HG03558 (cell line): ENCODE results near the gene ACAP1.

Experiments
- ATAC-seq: cut with Tn5 transposase; IDR thresholded peaks from one replicate; pipeline ENCODE4 v1.9.1; 2021; ENCODE audit warnings: moderate number of reproducible peaks; ENCODE audit not compliant: unreplicated experiment; ENCODE audit errors: extremely low read depth

Gene ACAP1

DNA sequence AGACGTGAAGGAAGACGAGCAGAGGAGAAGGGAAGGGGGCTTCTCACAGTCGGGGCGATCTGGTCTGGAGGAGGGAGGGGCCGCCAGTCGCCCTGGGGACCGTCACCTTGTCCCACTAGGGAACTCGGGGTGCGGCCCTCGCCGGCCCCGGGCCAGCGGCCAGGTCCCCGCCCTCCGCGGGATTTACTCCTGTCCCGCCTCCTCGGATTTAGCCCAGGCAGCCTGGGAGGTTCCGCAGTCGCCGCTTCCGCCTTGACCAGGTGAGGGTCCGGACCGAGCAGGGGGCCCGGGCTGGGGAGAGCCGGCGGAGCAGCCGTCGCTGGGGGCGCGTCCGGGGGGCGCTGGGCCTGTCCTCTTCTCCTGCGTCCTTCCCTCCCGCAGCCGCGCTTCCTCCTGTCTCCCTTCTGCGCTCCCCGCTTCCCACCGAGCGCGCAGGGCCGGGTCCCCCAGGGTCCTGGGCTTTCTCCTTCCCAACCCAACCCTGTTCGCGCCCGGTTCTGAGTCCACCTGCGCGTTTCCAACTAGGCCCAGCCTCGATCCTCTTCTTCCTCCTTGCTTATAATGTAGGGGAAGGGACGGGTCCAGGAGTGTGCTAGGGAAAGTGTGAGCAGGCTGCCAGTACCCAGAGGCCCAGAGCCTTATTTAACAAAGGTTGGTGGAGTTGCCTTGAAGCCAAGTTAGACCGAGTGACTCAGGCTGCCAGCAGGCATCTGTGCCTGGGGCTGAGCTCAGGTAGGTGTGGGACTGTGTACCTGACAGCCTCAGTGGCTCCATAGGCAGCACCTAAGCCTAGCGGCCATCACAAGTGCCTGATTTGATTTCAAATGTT, 44.7 kb downstream of the ACAP1 start, which contains the start of gene TNK1:
TSS of gene TNK1 (plus strand) at position 235 of the 829 bp plus-strand sequence. CDS start 1,838 bp downstream, outside the sequence.
- ATAC-seq: no peak

DNA sequence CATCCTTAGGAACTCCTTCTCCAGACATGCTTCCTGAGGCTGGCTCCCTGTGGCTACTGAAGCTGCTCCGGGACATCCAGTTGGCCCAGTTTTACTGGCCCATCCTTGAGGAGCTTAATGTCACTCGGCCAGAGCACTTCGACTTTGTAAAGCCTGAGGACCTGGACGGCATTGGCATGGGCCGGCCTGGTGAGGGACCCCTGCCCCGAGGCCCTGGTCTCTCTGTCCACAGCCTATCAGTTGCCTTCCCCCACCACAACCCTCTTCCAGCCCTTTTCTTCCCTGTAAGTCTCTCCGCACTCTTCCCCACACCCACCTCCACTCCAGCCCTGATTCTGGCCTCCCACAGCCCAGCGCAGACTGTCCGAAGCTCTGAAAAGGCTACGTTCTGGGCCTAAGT, 46.6 kb downstream of the ACAP1 start:
- no peak for ATAC-seq

DNA sequence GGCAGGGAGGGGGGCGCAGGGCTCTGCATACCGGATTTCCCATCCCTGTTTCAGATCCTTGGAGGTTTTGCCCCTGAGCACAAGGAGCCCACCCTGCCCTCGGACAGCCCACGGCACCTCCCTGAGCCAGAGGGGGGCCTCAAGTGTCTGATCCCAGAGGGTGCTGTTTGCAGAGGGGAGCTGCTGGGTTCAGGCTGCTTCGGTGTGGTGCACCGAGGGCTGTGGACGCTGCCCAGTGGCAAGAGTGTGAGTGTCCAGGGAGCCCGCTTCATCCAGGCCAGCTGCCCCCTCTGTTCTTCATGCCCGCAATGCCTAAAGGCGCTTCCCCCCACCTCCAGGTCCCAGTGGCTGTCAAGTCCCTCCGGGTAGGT, 47.0 kb downstream of the ACAP1 start:
- ATAC-seq: no peak

DNA sequence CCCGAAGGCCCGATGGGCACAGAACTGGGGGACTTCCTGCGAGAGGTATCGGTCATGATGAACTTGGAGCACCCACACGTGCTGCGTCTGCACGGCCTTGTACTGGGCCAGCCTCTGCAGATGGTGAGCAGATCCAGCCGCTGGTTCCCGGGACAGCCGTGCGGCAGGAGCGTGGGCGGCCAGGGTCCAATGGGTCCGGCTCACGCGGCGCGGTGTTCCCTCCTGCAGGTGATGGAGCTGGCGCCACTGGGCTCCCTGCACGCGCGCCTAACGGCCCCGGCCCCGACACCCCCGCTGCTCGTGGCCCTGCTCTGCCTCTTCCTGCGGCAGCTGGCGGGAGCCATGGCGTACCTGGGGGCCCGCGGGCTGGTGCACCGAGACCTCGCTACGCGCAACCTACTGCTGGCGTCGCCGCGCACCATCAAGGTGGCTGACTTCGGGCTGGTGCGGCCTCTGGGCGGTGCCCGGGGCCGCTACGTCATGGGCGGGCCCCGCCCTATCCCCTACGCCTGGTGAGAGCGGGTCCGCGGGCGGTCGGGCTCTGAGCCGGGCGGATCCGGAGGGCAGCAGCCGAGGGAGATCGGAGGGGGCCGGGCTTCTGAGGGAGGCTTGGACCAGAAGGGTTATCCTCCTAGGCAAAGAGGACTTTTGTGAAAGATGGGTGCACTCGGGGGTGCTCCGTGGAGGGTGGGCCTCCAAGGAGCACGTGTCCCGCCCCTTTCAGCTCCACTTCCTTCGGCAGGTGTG, 47.6 kb downstream of the ACAP1 start:
- no peak for ATAC-seq

DNA sequence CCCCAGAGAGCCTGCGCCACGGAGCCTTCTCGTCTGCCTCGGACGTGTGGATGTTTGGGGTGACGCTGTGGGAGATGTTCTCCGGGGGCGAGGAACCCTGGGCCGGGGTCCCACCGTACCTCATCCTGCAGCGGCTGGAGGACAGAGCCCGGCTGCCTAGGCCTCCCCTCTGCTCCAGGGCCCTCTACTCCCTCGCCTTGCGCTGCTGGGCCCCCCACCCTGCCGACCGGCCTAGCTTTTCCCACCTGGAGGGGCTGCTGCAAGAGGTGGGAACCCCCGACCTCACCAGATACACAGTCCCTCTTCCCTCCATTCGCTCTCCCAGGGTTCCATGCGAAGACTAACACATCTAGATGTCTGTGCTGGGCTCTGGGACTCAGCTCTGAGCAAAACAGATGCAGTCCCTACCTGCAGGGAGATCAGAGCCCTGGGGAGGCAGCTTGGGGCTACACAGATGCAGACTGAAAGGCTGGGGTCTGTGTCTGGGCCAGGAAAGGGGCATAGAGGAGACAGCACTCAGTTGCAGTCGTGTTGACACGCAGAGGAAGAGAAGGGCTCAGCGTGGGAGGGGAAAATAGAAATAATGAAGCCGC, 48.3 kb downstream of the ACAP1 start:
- ATAC-seq: no peak

DNA sequence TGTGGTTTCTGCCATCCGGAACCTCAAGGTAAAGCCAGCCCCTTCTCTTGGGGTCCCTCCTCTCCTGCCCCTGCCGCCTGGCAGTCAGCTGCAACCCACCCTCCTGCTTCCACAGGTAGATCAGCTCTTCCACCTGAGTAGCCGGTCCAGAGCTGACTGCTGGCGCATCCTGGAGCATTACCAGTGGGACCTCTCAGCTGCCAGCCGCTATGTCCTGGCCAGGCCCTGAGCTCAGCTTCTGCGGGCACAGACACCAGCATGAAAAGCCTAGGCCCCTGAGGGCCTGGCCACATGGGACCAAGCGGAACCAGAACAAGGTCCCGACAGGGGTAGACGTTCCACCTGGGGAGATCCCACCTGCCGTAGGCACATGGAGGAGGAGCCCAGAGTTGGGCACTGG, 52.5 kb downstream of the ACAP1 start:
- no peak for ATAC-seq

DNA sequence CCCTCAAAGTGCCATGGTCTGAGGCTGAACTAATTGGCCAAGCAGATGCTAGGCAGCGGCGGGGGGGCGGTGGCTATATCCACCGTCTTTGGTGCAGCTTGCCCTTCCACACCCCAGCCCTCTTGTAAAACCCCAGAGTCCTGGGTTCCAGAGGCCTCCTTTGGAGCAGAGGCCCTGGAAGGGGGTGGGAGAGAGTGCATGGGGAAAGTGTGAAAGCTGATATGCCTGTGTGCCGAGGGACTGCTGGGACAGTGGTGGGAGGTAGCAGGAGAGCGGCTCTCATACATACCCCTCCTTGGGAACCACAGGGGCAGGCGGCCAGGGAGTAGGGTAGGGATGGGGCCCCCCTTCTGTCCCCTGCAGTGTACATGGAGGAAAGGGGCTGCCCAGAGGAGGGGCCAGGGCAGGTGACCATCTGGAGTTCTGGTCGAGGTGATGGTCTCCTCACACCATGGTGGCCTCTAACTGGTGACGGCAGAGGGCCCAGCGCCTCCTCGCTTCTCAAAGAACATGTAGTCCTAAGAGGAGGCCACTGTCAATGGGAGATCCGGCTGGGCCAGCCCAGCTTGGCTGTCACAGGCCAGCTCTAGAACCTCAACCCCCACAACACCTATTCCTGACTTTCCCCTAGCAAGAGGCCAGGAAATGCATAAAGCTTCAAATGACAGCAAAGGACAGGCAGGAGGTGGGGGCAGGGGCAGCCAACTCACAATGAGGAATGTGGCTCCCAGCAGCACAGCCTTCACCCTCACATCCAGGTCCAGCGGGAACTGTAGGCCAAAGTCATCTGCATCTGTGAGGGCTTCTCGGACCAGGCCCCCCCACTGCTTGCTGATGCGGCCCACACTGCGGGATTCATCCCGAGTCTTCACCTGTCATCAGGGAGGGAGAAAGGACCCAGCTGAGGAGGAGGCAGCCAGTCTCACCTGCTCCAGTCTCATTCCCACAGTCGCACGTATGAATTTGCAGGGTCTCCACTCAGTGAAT, 53.9 kb downstream of the ACAP1 start:
- ATAC-seq: no peak

DNA sequence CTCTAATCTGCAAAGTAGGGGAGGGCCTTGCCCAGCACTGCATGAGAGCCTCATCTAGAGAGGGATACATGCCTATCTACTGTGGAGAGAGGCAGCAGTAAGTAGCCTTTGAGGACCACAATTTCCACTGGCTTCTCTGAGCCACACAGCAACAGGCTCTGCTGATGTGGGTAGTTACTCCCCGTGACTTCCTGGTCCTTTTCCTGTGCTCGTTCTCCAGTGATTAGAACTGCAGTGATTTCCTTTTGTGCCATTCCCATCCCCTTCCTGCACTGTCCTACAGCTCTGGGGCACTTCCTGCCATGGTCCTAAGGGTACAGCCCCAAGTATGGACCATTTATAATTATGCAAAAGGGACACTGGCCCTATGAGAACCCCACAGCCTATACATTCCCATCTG, 55.0 kb downstream of the ACAP1 start:
- no peak for ATAC-seq

DNA sequence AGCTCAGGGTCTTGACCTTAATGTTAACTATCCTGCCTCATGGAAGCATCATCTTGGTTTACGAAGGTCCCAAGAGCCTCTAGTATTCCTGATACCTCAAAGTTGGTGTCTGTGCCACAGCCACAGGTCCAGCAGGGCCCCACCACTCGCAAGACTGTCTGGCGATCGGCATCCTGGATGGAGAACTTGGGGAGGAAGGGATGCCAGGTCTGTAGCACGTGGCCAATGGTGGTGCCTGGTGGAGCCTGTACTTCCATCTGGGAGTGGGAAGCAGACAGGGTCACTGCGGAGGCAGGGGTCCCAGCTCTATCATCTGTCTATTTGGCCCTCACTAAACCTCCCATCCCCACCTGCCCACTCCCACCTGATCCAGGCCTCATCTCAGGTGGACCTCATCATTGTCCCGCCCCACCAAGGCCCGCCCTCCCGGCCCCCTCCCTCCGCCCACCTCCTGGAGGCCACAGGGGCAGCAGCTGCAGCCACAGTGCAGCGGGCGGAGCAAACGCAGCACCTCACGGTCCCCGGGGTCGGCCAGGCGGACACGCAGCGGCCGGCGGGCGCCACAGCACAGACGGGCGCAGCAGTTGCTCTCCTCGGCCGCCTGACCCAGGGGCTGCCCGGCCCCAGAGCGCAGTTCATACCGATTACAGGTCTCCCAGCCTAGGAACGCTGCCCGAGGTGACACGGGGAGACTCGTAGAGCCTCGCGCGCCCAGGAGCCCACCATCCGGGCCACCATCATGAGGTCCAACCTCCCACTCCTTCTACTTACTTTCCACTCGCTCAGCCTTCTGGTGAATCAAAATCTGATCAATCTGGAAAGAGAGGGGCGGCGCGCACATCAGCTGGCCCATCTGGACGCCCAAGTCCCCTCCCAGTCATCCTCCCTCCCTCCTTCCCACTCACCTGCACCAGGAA, 56.6 kb downstream of the ACAP1 start:
- no peak for ATAC-seq

DNA sequence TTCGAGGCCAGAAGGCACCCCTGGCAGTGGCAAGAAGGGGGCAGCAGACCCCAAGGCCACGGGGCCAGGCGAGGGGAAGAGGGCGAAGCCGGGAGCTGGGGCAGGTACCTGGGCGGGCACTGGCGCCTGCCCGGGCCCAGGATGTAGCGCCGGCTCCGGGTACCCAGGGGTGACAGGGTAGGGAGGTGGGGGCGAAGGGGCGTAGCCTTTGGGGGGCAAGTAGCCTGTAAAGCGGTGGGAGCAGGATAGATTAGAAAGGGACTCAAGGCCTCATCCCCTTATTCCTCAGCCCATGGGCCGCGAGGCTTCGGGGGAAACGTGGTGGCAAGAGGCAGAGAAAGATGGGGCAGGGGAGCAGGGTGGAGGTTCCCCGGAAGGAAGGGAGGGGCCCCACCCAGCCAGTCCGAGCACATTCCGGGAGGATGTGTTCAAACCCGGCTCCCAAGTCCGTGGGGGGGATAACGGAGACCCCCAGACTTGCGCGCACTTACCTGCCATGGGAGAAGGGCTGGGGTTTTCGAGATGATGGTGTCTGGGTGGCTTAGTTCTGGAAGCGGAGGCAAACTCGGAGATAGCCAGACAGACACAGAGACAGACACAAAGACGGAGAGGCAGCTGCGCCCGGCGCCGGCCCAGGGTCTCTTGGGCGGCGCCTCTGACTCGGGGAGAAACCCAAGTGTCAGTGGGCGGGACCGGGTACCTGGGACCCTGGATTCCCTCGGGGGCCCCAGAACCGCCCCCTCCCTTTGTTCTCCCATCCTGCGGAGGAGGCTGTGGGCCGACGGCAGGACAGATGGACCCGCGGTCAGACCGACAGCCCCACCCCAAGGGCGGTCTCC, 57.5 kb downstream of the ACAP1 start:
- ATAC-seq: peak; percentile 13

DNA sequence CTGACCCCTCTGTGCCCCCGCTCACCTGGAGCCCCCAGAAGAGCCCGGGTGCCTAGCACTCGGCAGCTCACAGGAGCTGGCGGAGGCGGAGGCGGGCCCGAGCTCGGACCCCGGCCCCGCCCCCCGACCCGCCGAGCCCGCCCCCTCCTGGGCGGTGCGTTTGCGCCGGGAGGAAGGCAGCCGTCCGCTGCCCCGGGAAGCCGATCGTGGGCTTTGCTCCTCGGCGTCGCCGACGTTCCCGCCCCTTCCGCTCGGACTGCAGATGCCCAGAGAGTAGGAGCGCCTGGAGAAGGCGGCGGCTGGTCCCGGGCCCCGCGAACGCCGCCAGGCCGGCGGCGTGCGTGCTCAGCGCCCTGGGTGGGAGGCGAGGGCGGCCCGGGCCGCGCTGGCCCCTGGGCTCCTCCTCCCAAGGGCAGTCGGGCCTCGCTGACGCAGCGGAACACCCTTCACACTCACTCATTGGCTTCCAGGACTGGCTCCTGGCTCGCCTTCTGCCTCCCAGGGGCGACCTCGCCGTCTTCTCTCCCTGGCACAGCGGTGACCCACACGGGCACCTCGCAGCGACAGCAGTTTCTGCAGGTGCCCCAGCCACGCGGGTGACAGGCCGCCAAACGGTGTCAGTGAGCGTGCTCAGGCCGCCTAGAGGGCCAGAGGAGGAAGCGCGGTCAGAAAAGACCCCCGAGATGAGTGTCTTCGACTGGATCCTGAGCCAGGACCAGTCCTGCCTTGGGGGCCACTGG, 58.3 kb downstream of the ACAP1 start, which contains the start of gene PLSCR3:
TSS of gene PLSCR3 (minus strand) at position 74 of the 740 bp plus-strand sequence. CDS start 415 bp downstream, outside the sequence.
- ATAC-seq: peak; percentile 45

DNA sequence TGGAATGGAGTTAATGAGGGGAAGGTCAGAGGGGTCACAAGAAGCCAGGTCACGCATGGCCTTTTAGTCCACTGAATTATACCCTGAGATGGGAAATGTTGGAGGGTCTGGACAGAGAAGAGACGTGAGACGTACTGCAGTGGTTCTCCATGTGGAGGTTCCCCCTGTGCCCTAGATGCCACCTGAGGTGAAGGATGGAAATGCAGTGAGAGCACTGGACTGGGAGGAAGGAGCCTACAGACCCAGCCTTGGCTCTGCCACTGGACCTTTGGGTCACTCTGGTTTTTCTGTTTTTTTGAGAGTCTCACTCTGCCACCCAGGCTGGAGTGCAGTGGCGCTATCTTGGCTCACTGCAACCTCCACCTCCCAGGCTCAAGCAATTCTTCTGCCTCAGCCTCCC, 59.8 kb downstream of the ACAP1 start:
- ATAC-seq: no peak

DNA sequence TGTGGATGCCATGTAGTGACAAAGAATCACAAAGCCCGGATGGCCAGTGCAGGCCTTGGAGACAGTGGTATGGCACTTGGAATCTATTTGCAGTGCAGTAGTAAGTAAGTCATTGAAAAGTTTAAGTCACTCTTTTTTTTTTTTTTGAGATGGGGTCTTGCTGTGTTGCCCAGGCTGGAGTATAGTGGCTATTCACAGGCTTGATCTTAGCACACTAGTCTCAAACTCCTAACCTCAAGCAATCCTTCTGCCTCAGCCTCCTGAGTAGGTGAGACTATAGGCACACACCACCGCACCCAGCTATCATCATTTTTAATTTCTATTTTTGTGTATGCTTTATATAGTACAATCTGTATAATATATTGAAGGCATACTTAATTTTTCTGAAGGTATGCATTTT, 62.3 kb downstream of the ACAP1 start:
- ATAC-seq: no peak
